Renal cortex interstitium (tissue), 11 donors: ENCODE measurements around the gene WDR27. TPM values are rescaled to one million over a fixed set of nuclear protein-coding genes. Genes with fewer than 3 reads are reported as not detected.
"Not testable (repeated sequence)": the region's sequence is repeated elsewhere in the genome, so short reads cannot be mapped to it uniquely, and the experiment has no call there.

ENCODE experiments used
- DNase-seq, 11 donors: peaks; one replicate each; pipeline ENCODE4 v3.0.0-alpha.2; 2013; ENCODE audit warnings: low read depth in 9 of 11, low spot score in 4 of 11; ENCODE audit errors: extremely low read depth in 1 of 11
- polyA plus RNA-seq, 3 donors: library from polyadenylated mRNA; unstranded; fragments of 120-200 nt; gene quantifications; one replicate each; pipeline ENCODE4 v1.2.1, GENCODE V29; 2013; ENCODE audit not compliant: insufficient read length in 3 of 3

The WDR27 gene
- polyA plus RNA-seq, 3 donors: 44.0 to 105 (median 56.7) TPM

- no peak for DNase-seq
Observed at GRCh38 chr6:169473663-169474062, 228.2 kb downstream of the WDR27 start.

DNA sequence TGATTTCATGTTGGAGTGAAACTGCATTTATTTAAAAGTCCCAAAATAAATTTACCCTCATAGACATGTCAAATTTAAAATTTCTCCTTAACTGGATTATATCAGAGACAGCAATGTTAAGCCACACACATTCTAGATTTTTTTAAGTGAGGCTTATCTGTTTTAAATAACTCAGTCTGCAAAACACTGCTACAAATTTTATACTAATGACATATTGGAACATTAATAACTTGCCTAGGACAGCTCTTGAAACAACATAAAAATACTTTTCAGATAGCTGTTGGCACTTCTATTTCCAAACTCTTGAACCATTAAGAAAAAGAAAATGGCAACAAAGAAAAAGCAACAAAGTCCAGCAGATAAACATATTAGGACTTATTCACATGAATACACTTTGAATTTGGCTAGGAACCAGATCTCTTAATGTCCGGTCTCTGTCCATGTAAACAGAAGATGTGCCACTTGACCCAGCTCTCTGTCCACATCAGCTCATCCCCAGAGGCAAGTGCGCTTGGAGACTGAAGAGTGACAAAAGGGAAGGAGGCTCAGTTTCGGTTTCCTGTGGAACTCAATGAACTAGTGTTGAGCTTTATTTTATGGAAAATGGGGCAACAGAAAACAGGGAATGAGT lies 228.9 kb downstream of the WDR27 start:
- no peak for DNase-seq

GRCh38 chr6:169470790-169471189 lies 231.0 kb downstream of the WDR27 start:
- DNase-seq: no peak

- DNase-seq: no peak
Observed at GRCh38 chr6:169469028-169469427, 232.8 kb downstream of the WDR27 start.

DNA sequence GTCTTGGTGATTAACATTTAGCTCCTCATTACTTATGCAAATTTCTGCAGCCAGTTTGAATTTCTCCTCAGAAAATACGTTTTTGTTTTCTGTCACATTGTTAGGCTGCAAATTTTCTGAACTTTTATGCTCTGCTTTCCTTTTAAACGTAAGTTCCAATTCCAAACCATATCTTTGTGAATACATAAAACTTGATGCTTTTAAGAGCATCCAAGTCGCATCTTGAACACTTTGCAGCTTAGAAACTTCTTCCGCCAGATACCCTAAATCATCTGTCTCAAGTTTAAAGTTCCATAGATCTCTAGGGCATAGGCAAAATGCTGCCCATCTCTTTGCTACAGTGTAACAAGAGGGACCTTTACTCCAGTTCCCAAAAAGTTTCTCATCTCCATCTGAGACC lies 234.1 kb downstream of the WDR27 start:
- DNase-seq: not testable (repeated sequence)

DNA sequence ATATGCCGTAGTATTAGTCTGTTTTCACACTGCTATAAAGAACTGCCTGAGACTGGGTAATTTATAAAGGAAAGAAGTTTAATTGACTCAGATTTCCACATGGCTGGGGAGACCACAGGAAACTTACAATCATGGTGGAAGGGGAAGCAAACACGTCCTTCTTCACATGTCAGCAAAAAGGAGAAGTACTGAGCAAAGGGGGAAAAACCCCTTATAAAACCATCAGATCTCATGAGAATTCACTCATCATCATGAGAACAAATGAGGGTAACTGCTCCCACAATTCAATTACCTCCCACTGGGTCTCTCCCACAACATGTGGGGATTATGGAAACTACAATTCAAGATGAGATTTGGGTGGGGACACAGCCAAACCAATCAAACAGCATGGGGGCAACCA lies 235.6 kb downstream of the WDR27 start:
- DNase-seq: not testable (repeated sequence)

DNA sequence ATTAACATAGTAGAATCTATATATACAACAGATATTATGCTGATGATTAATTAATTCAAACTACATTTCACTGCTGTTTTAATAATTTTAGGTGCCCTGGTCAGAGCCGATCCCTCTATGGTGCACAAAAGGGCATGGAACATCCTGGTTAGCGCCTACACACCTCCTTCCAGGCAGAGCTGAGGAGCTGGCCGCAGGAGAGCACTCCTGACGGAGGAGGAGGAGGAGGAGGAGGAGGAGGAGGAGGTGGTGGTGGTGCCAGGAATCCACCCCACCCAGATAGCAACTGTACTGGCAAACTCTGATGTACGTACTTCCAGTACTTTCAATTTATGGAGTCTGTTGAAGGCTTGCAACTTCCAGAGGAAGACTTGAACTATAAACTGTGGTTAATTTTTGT lies 244.1 kb downstream of the WDR27 start:
- no peak for DNase-seq

- DNase-seq: no peak
Observed at GRCh38 chr6:169456840-169457239, 245.0 kb downstream of the WDR27 start.

- no peak for DNase-seq
Observed at GRCh38 chr6:169455470-169455869, 246.4 kb downstream of the WDR27 start.

DNA sequence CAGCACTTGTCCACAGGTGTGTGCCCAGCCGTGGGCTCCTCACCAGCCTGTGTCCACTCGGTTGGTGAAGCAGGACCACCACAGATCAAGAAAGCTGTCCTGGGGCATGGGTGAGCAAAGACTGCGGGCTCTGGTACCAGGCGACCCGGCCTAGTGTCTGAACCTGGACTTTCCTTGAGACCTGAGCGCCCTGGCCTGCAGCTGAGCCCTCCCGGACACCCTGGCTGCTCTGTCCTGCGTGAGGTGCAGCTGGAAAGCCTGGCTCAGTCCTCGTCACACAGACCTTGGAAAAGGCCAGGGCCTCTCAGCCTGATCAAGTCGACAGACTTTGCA lies 247.0 kb downstream of the WDR27 start:
- no peak for DNase-seq

GRCh38 chr6:169454204-169454871 lies 247.5 kb downstream of the WDR27 start:
- DNase-seq: no peak

GRCh38 chr6:169452869-169453620 lies 248.8 kb downstream of the WDR27 start:
- DNase-seq: no peak

DNA sequence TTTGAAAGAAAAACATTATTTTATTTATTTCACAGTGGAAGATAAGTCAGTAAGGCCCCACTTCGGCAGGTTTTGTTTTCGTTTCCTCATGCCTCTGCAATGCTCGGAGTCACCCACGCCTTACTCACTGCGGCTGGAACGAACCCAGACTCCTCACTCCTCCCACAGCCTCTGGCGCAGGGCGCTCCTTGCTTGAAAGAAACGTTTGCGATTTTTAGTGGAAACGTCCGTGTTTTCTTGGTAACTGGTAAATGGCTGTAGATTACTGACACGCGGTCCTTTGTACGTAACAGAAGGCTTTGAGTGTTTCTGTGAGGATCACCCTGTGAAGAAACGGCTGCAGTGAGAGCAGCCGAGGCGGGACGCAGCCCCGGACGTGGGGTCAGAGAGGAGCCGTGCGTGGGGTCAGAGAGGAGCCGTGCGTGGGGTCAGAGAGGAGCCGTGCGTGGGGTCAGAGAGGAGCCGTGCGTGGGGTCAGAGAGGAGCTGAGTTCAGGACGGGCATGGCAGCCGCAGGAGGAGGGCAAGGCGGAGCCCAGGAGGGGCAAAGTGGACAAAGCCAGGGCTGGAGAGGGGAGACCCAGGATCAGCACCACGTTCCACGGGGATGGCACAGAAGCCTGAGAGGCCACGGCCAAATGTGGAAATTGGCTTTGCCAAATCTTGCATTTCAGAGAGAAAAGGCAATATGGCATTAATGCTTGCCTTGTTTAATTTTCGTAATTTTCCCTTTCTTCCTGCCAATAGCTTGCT lies 249.5 kb downstream of the WDR27 start:
- peak in 8 of 11 donors; percentile 25 to 64 (median 47) for DNase-seq

DNA sequence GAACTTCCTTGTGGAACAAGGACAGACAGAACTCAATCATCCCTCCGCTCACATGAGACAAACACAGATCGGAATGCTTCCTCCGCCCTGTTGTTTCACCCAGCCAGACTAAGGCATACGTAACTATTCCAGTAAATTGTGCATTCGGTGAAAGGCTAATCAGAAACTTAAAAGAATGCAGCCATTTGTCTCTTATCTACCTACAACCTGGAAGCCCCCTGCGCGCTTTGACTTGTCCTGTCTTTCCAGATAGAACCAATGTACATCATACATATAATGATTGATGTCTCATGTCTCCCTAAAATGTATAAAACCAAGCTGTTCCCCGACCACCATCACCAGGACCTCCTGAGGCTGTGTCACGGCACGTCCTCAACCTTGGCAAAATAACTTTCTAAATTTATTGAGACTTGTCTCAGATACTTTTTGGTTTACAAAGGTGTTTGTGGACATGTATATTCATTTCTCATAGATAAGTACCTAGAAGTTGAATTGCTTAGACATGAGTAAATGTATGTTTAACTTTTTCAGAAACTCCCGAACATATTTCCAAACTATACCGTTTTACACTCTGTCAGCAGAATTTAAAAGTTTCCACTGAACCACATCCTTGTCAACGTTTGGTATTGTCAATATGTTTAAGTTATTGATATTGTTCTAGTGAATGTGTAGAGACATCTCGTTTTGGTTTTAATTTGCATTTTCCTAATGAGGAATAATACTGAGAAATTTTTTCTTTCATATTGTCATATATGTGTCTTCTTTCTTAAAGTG lies 250.6 kb downstream of the WDR27 start:
- no peak for DNase-seq

- no peak for DNase-seq
Observed at GRCh38 chr6:169450097-169450496, 251.7 kb downstream of the WDR27 start.

GRCh38 chr6:169449221-169449620 lies 252.6 kb downstream of the WDR27 start:
- no peak for DNase-seq

GRCh38 chr6:169445661-169446581 lies 255.9 kb downstream of the WDR27 start:
- DNase-seq: no peak

GRCh38 chr6:169445227-169445626 lies 256.6 kb downstream of the WDR27 start:
- no peak for DNase-seq
